Stimulated activated CD8-positive, alpha-beta memory T cell treated with anti-CD3 and anti-CD28 coated beads, Interleukin-7, amount 100 ng/mL, for 4 hours (primary cell): Measurements from ENCODE around the gene MZF1.
A peak's percentile ranks its signal among the peaks of the same experiment; 100 is the strongest.

Source experiments
- DNase-seq, 2 donors: peaks; one replicate each; pipeline ENCODE4 v3.0.0-alpha.2; 2020; ENCODE audit warnings: low read depth in 2 of 2

Gene MZF1

DNA sequence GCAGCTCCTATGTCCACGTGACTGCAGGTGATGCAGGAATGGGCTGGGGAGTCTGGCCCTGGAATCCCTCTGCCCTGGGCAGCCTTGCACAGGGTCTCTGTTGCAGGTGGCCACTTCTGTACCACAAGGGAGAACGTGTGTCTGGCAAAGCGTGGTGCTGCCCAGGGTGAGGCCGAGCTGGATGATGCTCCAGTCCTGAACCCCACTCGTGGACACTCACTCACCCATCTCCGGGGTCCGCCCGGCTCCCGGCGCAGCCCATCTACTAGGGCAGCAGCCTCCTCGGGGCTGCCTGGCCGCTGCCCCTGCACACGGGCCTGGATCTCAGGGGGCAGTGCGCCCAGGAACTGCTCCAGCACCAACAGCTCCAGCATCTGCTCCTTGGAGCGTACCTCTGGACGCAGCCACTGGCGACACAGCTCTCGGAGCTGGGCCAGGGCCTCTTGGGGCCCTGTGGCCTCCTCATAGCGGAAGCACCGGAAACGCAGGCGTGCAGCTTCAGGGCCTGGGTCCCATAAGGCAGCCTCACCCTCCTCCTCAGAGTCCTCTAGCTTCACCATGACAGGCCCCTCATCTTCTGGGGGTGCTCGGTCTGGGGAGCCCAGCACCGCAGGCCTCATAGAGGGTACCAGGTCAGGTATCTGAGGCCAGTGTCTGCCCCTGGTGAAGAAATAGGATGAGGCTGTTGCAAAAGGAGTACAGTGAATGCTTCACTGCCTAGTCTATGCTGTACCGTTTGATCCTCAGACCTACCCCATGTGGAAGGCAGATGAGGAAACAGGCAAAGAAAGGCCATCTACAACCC, 2.2 kb downstream of the MZF1 start:
- no peak for DNase-seq

DNA sequence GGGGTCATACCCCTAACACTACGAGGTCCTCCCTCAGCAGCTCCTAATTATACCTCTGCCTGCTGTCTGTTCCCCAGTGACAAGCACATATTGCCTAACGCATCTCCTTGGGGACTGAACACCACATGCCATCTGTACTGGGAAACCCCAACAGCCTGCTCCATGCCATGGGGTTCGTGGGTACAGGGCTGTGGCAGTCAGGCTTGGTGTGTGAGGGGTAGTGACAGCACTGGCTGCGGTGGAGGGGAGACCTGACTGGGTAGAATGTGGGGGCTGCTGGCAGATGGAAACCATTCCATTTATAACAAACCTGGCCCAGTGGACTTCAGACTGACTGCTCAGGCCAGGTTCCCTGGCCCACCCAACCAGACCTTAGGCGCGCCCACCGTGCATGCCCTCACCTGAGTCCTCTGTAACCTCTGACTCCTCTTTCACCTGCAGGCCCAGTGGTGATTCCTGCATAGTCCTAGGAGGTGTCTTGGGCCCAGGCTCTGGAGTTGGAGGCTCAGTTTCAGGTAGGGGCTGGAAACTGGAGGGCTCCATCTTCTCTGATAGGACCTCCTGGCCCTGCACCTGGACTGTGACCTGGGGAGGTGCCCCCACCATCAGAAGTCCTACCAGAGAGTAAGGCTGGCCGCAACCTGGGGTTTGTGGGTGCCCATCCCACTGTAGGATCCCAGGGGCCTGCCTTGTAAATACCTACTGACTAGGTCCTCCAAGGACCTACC, 3.0 kb downstream of the MZF1 start:
- no peak for DNase-seq

DNA sequence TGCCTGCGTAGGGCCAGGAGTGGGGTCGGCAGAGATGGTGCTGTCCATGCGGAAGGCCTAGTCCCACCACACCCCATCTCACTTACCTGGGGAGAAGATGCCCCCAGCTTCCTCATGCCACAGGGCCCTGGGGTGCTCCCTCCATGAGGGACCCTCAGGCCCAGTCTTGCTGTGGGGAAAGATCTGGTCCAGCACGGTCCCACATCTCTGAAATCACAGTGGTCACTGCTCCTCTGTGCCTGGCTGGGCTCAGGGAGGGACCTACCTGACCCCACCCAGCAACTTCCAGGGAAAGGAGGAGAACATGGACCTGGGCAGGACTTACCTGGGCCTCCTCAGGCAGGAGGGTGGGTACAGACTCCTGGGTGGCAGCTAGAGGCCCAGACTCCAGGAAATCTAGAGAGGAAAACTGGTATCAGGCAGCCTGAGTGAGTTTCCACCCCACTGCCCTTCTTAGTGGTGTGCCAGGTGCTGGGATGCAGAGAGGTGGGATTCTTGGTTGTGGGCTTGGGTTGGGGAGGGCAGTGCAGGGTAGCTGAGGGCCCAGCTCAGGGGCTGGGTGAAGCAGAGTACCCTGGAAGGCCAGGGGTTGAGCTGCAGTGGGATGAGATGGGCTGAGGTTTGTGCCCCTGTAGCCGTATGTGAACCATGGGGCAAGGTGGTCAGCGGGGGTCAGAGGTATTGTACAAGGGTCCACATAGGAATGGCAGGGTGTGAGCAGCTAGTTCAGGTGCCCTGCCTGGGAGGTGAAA, 3.8 kb downstream of the MZF1 start:
- DNase-seq = no peak

DNA sequence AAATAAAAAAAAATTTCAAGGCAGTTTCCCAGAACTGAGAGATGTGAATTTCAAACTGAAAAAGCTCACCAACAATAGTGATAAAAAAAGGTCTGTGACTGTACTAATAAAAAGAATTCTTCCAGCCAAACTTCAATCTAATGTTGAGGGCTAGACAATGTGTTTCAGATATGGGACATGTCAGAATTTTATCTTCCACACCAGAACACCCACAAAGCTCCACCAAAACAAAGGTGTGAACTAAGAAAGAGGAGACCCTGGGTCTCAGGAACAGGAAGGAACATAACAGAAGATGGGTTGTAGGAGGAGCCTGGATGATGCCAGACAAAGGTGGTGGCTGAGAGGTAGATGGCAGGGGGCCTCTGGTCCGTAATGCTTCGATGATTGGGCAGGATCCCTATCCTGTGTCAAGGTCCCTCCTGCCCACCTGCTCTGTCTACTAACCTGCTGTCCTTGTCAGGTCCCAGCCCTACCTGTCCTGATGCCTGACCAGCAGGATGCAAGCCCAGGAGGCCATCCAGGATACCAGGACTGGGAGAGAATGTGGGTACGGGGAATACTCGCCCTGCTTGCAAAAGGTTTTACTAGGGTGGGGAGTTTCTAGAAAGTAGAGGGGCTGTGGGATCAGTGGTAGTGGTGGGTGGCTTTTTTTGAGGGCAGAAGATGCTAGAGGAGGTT, 4.5 kb downstream of the MZF1 start:
- no peak for DNase-seq

DNA sequence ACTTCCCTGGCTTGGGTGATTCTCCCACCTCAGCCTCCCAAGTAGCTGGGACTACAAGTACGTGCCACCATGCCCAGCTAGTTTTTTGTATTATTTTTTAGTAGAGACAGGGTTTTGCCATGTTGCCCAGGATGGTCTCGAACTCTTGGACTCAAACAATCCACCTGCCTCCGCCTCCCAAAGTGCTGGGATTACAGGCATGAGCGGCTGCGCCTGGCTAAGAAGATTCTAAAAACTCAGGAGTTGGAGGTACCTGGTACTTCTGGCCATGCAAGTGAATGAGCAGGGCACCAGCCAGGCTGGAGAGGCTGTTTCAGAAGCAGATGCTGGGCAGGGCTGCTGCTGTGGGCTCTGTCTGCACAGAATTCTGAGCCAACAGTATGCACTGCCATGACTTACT, 6.1 kb downstream of the MZF1 start:
- no peak for DNase-seq

DNA sequence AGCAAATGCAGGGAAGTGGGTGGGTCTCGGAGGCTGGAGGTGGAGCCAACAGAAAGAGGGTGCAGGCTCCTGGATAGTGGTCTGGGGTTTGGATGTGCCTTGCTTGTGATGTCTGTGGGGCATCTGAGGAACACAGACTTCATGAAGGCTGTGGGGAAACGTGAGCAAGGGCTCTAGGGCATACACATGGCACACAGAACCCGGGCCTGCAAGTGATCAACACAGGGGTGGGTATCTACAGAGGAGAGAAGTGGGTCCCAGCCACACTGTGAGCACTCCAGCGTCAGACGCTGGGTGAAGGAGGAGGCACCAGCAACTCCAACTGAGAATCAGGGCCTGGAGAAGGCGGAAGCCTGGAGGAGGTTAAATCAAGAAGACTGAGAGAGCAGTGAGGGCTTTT, 9.3 kb downstream of the MZF1 start:
- no peak for DNase-seq

DNA sequence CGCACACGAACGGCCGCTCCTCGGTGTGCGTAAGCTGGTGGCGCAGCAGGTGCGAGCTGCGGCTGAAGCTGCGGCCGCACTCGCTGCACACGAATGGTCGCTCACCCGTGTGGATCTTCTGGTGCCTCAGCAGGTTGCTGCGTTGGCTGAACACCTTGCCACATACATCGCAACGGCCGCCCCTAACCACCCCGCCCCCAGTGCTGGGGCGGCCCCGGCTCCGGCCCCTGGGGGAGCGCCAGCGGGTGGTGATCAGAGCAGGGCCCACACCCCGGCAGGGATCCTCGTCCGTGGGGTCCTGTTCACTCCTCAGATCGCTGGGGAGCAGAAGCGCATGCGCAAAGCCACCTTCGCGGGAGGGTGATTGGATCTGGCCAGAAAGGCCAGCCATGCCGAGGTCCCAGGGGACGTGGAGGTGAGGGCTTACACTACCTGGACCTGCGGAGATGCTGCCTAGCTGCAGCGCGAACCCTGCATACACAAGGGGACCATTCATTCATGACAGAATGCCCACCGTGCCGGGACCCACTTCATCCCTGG, 10.0 kb downstream of the MZF1 start:
- no peak for DNase-seq

DNA sequence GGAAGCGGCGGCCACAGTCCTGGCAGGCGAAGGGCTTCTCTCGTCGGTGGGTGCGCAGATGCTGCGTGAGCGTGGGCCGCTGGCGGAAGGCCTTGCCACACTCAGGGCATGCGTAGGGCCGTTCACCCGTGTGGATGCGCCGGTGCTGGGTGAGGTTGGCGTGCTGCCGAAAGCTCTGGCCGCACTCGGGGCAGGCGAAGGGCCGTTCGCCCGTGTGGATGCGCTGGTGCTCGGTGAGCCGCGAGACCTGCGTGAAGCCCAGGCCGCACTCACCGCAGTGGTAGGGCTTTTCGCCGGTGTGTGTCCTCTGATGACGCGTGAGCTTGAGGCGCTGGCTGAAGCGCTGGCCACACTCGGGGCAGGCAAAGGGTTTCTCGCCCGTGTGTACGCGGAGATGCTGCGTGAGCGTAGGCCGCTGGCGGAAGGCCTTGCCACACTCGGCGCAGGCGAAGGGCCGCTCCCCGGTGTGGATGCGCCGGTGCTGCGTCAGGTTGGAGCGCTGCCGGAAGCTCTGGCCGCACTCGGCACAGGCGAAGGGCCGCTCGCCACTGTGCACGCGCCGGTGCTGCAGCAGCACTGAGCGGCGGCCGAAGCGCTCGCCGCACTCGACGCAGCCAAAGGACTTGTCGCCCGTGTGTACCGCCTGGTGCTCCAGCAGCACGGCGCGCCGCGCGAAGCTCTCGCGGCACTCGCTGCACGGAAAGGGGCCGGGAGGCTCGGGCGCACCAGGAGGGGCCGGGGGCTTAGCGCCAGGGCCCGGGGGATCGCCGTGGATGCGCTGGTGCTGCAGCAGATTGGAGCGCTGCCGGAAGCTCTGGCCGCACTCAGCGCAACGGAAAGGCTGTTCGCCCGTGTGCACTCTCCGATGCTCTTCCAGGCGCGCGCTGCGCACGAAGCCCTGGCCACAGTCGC, 10.8 kb downstream of the MZF1 start:
- no peak for DNase-seq

DNA sequence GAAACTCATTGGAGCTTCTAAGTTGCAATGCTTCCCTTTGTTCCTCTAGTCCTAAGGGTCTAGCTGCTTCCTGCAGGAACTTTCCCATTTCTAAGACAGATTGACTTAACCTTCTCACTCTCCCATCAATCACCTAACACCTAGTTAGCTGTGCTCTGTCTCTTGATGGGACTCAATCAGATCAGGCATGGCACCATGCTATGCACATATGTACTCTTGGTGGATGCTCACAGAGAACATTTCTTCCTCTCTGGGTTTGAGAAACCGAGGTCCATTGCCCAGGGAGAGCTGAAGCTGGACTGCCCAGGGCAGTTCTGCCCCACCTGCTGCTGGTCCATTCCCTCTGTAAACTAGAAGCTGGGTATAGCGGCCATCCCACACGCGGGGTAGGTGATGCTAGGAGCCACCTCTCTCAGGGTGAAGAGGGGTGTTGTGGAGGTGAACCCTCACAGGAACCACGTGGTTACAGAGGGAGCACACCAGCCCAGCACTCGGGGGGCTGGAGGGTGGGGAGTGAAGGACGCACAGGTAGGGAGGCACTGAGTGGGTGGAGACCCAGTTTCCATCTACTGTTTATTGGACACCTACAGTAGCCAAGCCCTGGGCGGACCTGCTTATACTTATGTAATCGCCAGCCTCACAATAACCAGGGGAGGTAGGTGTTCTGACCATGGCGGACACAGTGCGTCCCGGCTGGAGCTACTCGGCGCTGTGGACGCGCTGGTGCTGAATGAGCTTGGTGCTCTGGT, 11.6 kb downstream of the MZF1 start:
- no peak for DNase-seq

DNA sequence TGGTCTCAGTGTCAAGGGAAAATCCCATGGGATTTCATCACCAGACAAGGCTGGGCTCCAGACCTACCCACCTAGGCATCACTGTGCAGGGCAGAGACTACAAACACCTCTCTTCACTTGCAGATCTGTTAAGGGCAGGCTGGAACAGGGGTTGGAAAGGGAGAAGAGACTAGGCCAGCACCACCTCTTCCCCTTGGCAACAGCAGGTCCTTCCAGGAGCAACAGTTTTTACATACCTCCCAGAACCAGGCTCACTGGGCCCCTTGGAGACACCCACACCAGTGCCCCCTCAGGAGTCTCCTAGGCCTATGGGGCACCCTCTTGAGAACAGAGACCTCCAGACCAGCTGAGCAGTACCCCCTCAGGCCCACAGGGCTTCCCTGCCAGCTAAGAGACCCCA, 12.2 kb downstream of the MZF1 start:
- no peak for DNase-seq

DNA sequence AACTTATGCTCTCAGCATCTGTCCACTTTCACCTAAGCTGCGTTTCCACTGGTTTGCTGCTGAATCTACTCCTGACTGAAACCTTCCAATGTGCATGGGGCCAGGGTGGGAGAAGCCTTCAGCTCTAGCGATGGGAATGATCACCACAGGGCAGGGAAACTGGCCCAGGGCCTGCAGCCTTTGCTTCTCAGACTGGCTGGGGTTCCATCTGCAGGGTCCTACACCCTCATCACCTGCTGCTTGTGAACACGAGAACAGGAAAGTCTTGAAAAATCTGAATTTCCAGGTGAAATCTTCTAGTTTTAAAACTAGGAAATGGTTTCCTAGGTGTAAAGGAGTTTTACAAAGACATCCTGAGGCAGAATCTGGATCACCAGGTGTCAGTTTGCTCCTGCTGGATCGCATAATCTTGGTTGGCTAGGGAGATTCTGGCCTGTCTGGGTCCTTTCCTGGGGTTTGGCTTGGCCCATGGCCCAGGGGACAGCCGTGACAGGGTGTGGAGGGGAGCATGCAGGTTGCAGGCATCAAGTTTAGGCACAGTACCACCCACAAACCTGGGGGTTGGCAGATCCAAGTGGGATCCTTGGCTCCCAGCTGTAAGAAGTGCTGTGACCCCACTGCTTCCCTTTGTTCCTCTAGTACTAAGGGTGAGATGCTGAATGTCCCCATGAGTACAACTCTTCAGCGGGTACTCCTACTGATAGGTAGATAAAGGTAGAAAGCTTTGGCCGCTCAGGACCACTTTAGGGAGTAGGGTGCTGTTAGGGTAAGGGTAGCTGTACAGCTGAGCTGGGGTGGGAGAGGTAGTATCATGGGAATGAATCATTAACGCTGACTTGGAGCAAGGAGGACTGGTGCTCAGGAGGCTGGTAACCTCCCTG, 12.9 kb downstream of the MZF1 start:
- DNase-seq = no peak

DNA sequence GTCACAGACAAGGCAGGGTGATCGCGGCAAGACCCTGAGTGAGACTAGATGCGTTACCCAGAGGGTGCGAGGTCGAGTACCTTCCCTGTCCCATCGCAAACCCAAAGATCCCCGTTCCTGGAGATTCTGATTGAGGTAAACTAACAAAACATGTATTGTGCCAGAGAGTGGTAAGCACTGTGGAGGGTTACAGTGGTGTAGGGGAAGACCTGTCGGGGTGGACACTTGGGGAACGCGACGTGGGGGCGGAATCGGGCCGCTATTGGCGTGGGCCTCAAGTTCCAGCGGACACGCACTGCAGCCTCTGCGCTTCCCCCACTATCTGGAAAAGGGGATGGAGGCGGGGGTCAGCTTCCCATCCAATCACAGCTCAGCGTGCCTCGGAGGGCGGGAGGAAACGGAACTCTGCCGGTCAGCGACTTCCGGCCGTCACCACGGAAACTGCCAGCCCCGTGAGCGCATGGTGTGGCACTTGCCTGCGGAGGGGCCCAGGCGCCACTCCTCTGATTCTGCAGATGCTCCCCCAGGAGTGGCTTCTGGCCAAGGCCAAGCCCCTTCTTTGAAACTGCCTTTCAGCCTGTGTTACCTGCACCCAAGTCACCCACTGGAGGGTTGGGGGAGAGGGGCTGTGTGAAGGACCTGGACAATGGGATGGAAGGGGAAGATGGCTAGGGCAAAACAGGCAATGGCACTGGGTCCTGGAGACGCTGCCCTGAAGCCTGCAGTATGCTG, 13.7 kb downstream of the MZF1 start:
- DNase-seq = peak; percentile 48 to 60

DNA sequence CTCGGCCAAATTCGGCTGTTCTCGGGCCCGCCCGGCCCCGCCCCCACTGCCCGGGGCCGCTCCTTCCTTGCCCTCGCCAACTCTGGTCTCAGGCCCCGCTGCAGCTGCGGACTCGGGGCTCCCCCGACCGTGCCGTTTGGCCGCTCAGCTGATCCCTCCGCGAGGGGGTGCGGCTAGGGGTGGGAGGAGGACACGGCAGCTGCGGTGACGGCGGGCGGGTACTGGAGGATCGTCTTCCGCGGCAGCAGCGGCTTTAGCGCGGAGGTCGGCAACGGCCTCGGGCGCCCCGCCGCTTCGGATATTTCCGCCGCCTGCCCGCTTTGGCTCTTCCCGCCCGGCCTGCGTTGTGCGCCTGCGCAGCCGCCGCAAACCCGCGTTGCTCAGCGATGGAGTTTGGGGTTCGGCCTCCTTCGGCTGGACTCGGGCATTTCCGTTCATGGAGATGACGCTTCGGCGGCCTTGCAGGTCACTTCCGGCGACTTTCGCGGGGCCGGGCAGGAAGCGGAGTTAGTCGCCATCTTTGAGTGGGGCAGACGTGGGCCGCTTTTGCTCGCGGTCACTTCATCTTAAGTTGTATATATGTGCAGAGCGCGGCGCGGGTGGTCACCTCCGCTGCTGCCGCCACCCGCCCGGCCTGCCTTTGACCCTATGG, 14.4 kb downstream of the MZF1 start:
- peak; percentile 97 to 99 for DNase-seq

DNA sequence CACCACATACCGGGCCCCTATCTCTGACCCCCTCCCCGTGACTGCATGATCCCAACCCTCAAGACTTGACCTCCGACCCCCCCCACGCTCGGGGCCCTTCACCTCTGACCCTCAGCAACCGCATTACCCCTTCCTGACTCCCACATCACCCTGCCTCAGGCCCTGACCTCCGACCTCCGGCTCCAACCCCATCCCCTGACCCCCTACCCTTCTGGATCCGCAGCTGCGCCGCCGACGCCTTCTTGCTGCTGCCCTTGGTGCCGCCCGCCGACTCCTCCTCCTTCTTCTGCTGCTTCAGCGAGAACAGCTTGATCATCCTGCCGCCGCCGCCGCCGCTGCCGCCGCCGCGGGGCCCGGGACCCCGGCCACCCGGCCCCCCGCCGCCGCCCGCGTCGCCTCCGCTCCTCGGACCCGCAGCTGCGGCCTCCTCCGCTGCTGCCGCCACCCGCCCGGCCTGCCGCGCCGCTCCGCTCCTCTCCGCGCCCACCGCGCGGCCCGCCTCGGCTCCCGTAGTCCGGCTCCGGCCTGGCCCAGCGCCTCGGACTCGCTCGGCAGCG, 15.0 kb downstream of the MZF1 start, which contains the start of gene UBE2M:
TSS of gene UBE2M (minus strand) at position 546 of the 557 bp plus-strand sequence. CDS start at position 316, 230 bp downstream.
- peak in 1 of 2 donors; percentile 53 for DNase-seq

DNA sequence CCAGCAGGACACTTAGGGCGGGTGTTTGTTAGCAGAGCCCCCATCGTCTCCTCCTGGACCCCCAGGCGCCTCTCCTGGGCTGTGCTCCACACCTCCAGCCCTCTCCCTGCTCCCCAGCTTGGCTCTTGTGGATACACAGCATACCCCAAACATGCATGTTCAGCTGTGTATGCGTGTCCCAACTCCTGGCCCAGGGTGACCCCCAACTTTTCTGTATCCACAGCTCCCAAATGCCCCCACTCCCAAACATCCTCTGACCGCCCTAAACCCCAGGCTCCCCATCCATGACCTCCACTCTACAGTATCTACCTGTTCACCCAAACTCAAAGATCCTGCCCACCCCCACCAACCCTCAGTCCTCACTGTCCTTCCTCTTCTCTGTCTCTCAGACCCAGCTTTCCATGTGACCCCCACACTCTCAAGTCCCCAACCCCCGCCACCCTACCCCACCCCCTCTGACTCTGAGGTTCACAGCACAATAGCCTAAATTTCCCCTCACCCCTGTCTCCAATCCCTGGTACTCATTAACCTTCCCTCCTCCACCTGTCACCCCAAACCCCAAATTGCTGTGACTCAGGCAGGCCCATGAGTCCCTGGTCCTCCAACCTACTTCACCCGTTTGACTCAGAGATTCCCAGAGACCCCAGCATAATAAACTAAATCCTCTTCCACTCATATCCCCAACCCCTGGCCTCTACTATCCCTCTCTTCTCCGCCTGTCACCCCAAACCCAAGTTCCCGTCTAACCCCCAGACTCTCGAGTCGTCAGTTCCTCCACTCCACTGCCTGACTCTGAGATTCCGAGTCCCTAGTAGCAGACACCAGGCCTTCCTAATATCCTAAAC, 15.7 kb downstream of the MZF1 start:
- no peak for DNase-seq

DNA sequence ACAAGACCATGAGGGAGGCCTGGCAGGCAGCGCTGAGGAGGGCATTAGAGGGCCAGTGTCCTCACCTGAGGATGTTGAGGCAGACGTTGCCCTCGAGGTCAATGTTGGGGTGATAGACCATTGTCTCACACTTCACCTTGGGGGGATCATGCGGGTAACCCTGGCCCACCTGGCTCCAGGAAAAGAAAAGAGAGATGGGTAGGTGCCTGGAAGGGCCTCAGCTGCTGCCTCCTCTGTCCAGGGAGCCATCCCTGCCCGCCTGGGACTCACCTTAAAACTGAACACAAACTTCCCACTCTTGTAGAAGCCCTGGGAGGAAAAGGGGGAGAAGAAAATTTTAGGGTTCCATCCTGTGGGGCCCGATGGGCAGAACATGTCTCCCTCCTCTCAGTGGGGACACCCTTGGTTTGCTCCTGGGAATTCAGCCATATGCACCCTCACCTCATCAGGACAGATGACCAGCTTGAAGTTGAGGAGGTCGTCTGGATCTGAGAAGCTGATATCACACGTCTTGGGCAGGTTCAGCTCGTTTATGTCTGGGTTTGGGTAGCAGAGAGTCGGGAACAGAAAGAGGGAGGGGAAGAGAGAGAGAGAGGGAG, 16.4 kb downstream of the MZF1 start:
- no peak for DNase-seq
